Mucosa of stomach (tissue), 1 donor: ENCODE results near the gene GALNT18.

Source experiments
- H3K27me3 ChIP-seq: one replicate; pipeline ENCODE4 v1.7.0; 2013; ENCODE audit warnings: mild to moderate bottlenecking, low read length; ENCODE audit not compliant: control insufficient read depth, insufficient read depth
- H3K36me3 ChIP-seq: one replicate; pipeline ENCODE4 v1.7.0; 2013; ENCODE audit warnings: low read length; ENCODE audit not compliant: control insufficient read depth, insufficient read depth
- H3K4me1 ChIP-seq: one replicate; pipeline ENCODE4 v1.7.0; 2013; ENCODE audit warnings: mild to moderate bottlenecking, low read length; ENCODE audit not compliant: control insufficient read depth, insufficient read depth
- H3K4me3 ChIP-seq: one replicate; pipeline ENCODE4 v1.7.0; 2013; ENCODE audit warnings: low read length
- H3K9ac ChIP-seq: one replicate; pipeline ENCODE4 v1.7.0; 2013; ENCODE audit warnings: mild to moderate bottlenecking, low read length, moderate library complexity
- H3K9me3 ChIP-seq: one replicate; pipeline ENCODE4 v1.7.0; 2013; ENCODE audit warnings: mild to moderate bottlenecking, low read length, moderate library complexity; ENCODE audit not compliant: control insufficient read depth
- donor health status: Pancreatic carcinoma.

Gene GALNT18

GRCh38 chr11:11427542-11427941, 194.3 kb downstream of the GALNT18 start:
- H3K4me1 ChIP-seq = peaks cover 1% of the 10 kb centered on the region
- no peaks in the 10 kb centered on the region for H3K36me3 ChIP-seq
- no peak overlapping the region for H3K9ac ChIP-seq
- H3K9me3 ChIP-seq = no peaks in the 10 kb centered on the region
- H3K4me3 ChIP-seq = no peak overlapping the region
- peaks cover 4% of the 10 kb centered on the region for H3K27me3 ChIP-seq

GRCh38 chr11:11427140-11427539, 194.7 kb downstream of the GALNT18 start:
- H3K27me3 ChIP-seq = peaks cover 4% of the 10 kb centered on the region
- no peak overlapping the region for H3K4me3 ChIP-seq
- peaks cover 5% of the 10 kb centered on the region for H3K4me1 ChIP-seq
- no peaks in the 10 kb centered on the region for H3K36me3 ChIP-seq
- H3K9me3 ChIP-seq = no peaks in the 10 kb centered on the region
- no peak overlapping the region for H3K9ac ChIP-seq

GRCh38 chr11:11426226-11426952, 195.4 kb downstream of the GALNT18 start:
- Histone ChIP-seq H3K27me3 (peaks cover 4% of the 10 kb centered on the region), H3K9ac (no peak overlapping the region), H3K4me3 (no peak overlapping the region), H3K36me3 (no peaks in the 10 kb centered on the region), H3K9me3 (no peaks in the 10 kb centered on the region), H3K4me1 (peaks cover 7% of the 10 kb centered on the region)

GRCh38 chr11:11425806-11426205, 196.0 kb downstream of the GALNT18 start:
- H3K4me1 ChIP-seq = peaks cover 9% of the 10 kb centered on the region

GRCh38 chr11:11424688-11425087, 197.1 kb downstream of the GALNT18 start:
- Histone ChIP-seq H3K27me3 (peaks cover 4% of the 10 kb centered on the region), H3K36me3 (no peaks in the 10 kb centered on the region), H3K4me3 (no peak overlapping the region), H3K9me3 (no peaks in the 10 kb centered on the region), H3K9ac (no peak overlapping the region), H3K4me1 (peaks cover 13% of the 10 kb centered on the region)

More at GRCh38 chr11:11425806-11426205, 196.0 kb downstream of the GALNT18 start:
- H3K9me3 ChIP-seq = no peaks in the 10 kb centered on the region
- H3K9ac ChIP-seq = no peak overlapping the region
- no peaks in the 10 kb centered on the region for H3K36me3 ChIP-seq
- peaks cover 4% of the 10 kb centered on the region for H3K27me3 ChIP-seq
- H3K4me3 ChIP-seq = no peak overlapping the region

GRCh38 chr11:11422411-11423128, 199.2 kb downstream of the GALNT18 start:
- peaks cover 13% of the 10 kb centered on the region for H3K4me1 ChIP-seq
- H3K9ac ChIP-seq = no peak overlapping the region
- no peaks in the 10 kb centered on the region for H3K9me3 ChIP-seq
- H3K27me3 ChIP-seq = peaks cover 4% of the 10 kb centered on the region
- H3K4me3 ChIP-seq = no peak overlapping the region
- H3K36me3 ChIP-seq = no peaks in the 10 kb centered on the region

GRCh38 chr11:11421509-11421908, 200.3 kb downstream of the GALNT18 start:
- peaks cover 13% of the 10 kb centered on the region for H3K4me1 ChIP-seq
- H3K36me3 ChIP-seq = no peaks in the 10 kb centered on the region
- H3K27me3 ChIP-seq = peaks cover 4% of the 10 kb centered on the region
- H3K9ac ChIP-seq = no peak overlapping the region
- H3K9me3 ChIP-seq = no peaks in the 10 kb centered on the region
- H3K4me3 ChIP-seq = no peak overlapping the region

- H3K9ac ChIP-seq = no peak overlapping the region
- no peaks in the 10 kb centered on the region for H3K36me3 ChIP-seq
- no peak overlapping the region for H3K4me3 ChIP-seq
- peaks cover 13% of the 10 kb centered on the region for H3K4me1 ChIP-seq
- no peaks in the 10 kb centered on the region for H3K9me3 ChIP-seq
- peaks cover 4% of the 10 kb centered on the region for H3K27me3 ChIP-seq
These were observed 200.9 kb downstream of the GALNT18 start for GRCh38 chr11:11420899-11421285.

- Histone ChIP-seq H3K4me3 (no peak overlapping the region), H3K36me3 (no peaks in the 10 kb centered on the region), H3K9me3 (no peaks in the 10 kb centered on the region), H3K4me1 (peaks cover 13% of the 10 kb centered on the region), H3K9ac (no peak overlapping the region), H3K27me3 (peaks cover 4% of the 10 kb centered on the region)
These were observed 201.5 kb downstream of the GALNT18 start for GRCh38 chr11:11420191-11420898.

- no peak overlapping the region for H3K9ac ChIP-seq
- H3K4me3 ChIP-seq = no peak overlapping the region
- H3K27me3 ChIP-seq = peaks cover 4% of the 10 kb centered on the region
- H3K4me1 ChIP-seq = peaks cover 13% of the 10 kb centered on the region
- no peaks in the 10 kb centered on the region for H3K36me3 ChIP-seq
- H3K9me3 ChIP-seq = no peaks in the 10 kb centered on the region
These were observed 202.1 kb downstream of the GALNT18 start for GRCh38 chr11:11419747-11420146.

GRCh38 chr11:11416917-11417316, 204.9 kb downstream of the GALNT18 start:
- no peaks in the 10 kb centered on the region for H3K9me3 ChIP-seq
- H3K27me3 ChIP-seq = peaks cover 7% of the 10 kb centered on the region
- peaks cover 6% of the 10 kb centered on the region for H3K4me1 ChIP-seq
- H3K9ac ChIP-seq = no peak overlapping the region
- no peaks in the 10 kb centered on the region for H3K36me3 ChIP-seq
- H3K4me3 ChIP-seq = no peak overlapping the region

GRCh38 chr11:11416502-11416901, 205.3 kb downstream of the GALNT18 start:
- H3K9ac ChIP-seq = no peak overlapping the region
- no peaks in the 10 kb centered on the region for H3K36me3 ChIP-seq
- H3K27me3 ChIP-seq = peaks cover 7% of the 10 kb centered on the region
- peaks cover 6% of the 10 kb centered on the region for H3K4me1 ChIP-seq
- no peaks in the 10 kb centered on the region for H3K9me3 ChIP-seq
- no peak overlapping the region for H3K4me3 ChIP-seq
